NT2/D1 (cell line): Measurements from ENCODE around the gene RBMS1.

Experiments
- DNase-seq: peaks from one replicate; pipeline ENCODE4 v3.0.0-alpha.2; 2011; ENCODE audit warnings: low read depth, low spot score
- H3K27me3 ChIP-seq: 2 replicates; pipeline ENCODE4 v1.6.0; 2011; ENCODE audit warnings: mild to moderate bottlenecking; ENCODE audit not compliant: insufficient read length, insufficient read depth
- H3K36me3 ChIP-seq: 2 replicates; pipeline ENCODE4 v1.6.1; 2011; ENCODE audit warnings: mild to moderate bottlenecking, low read length, mixed read lengths; ENCODE audit not compliant: insufficient read depth, insufficient read length
- H3K4me1 ChIP-seq: 2 replicates; pipeline ENCODE4 v1.5.1; 2011; ENCODE audit not compliant: insufficient read depth, insufficient read length
- H3K4me3 ChIP-seq: 2 replicates; pipeline ENCODE4 v1.5.1; 2011; ENCODE audit warnings: low read depth; ENCODE audit not compliant: insufficient read length
- H3K9ac ChIP-seq: 2 replicates; pipeline ENCODE4 v1.6.0; 2011; ENCODE audit warnings: low read depth; ENCODE audit not compliant: insufficient read length
- H3K9me3 ChIP-seq: 2 replicates; pipeline ENCODE4 v1.5.1; 2011; ENCODE audit warnings: mild to moderate bottlenecking, low read length; ENCODE audit not compliant: insufficient read depth
- SUZ12 ChIP-seq: IDR thresholded peaks from 2 replicates; pipeline ENCODE4 v1.6.1; 2011; ENCODE audit not compliant: insufficient read length, insufficient read depth; ENCODE audit errors: extremely low read depth
- YY1 ChIP-seq: IDR thresholded peaks from 2 replicates; pipeline ENCODE4 v1.6.1; 2011; ENCODE audit not compliant: insufficient read length, insufficient read depth
- ZNF274 ChIP-seq: IDR thresholded peaks from 2 replicates; pipeline ENCODE4 v1.6.1; 2011; ENCODE audit warnings: mild to moderate bottlenecking, low read depth, low read length

The RBMS1 gene

GRCh38 chr2:160229591-160229990, 264.0 kb downstream of the RBMS1 start:
- TF ChIP-seq SUZ12 = no peak
- TF ChIP-seq YY1 = no peak
- no peak for TF ChIP-seq ZNF274
- DNase-seq = no peak
- no peaks in the 10 kb centered on the region for H3K4me1 ChIP-seq

GRCh38 chr2:160228141-160228917, 265.3 kb downstream of the RBMS1 start:
- DNase-seq = no peak
- no peaks in the 10 kb centered on the region for H3K9me3 ChIP-seq
- H3K36me3 ChIP-seq = no peaks in the 10 kb centered on the region
- H3K4me1 ChIP-seq = no peaks in the 10 kb centered on the region
- no peak for TF ChIP-seq ZNF274
- TF ChIP-seq YY1 = no peak
- TF ChIP-seq SUZ12 = no peak
- no peak overlapping the region for H3K9ac ChIP-seq
- H3K27me3 ChIP-seq = no peaks in the 10 kb centered on the region
- no peak overlapping the region for H3K4me3 ChIP-seq

More at GRCh38 chr2:160229591-160229990, 264.0 kb downstream of the RBMS1 start:
- Histone ChIP-seq H3K9me3 (no peaks in the 10 kb centered on the region), H3K4me3 (no peak overlapping the region), H3K36me3 (no peaks in the 10 kb centered on the region), H3K27me3 (no peaks in the 10 kb centered on the region), H3K9ac (no peak overlapping the region)

- Histone ChIP-seq H3K4me3 (no peak overlapping the region), H3K9ac (no peak overlapping the region), H3K27me3 (no peaks in the 10 kb centered on the region), H3K36me3 (no peaks in the 10 kb centered on the region), H3K9me3 (no peaks in the 10 kb centered on the region), H3K4me1 (no peaks in the 10 kb centered on the region)
- TF ChIP-seq ZNF274 (no peak), SUZ12 (no peak), YY1 (no peak)
- DNase-seq = no peak
Measured at GRCh38 chr2:160227293-160227915, 266.2 kb downstream of the RBMS1 start.

- no peak overlapping the region for H3K4me3 ChIP-seq
- no peaks in the 10 kb centered on the region for H3K36me3 ChIP-seq
- H3K4me1 ChIP-seq = peaks cover 3% of the 10 kb centered on the region
- H3K9ac ChIP-seq = no peak overlapping the region
- H3K27me3 ChIP-seq = no peaks in the 10 kb centered on the region
- no peaks in the 10 kb centered on the region for H3K9me3 ChIP-seq
- TF ChIP-seq ZNF274 (no peak), YY1 (no peak), SUZ12 (no peak)
- no peak for DNase-seq
Measured at GRCh38 chr2:160226367-160226766, 267.2 kb downstream of the RBMS1 start.

GRCh38 chr2:160225722-160226121, 267.9 kb downstream of the RBMS1 start:
- Histone ChIP-seq H3K9ac (no peak overlapping the region), H3K4me3 (no peak overlapping the region), H3K9me3 (no peaks in the 10 kb centered on the region), H3K4me1 (peaks cover 3% of the 10 kb centered on the region), H3K27me3 (no peaks in the 10 kb centered on the region), H3K36me3 (no peaks in the 10 kb centered on the region)
- TF ChIP-seq SUZ12 = no peak
- no peak for TF ChIP-seq YY1
- no peak for TF ChIP-seq ZNF274
- DNase-seq = no peak

- no peaks in the 10 kb centered on the region for H3K36me3 ChIP-seq
- peaks cover 4% of the 10 kb centered on the region for H3K4me1 ChIP-seq
- H3K9ac ChIP-seq = no peak overlapping the region
- no peak overlapping the region for H3K4me3 ChIP-seq
- TF ChIP-seq SUZ12 = no peak
- no peak for TF ChIP-seq ZNF274
- H3K27me3 ChIP-seq = no peaks in the 10 kb centered on the region
- no peaks in the 10 kb centered on the region for H3K9me3 ChIP-seq
- no peak for DNase-seq
Measured at GRCh38 chr2:160224507-160224906, 269.1 kb downstream of the RBMS1 start.

- Histone ChIP-seq H3K4me3 (no peak overlapping the region), H3K36me3 (no peaks in the 10 kb centered on the region), H3K4me1 (peaks cover 4% of the 10 kb centered on the region), H3K9me3 (no peaks in the 10 kb centered on the region), H3K27me3 (no peaks in the 10 kb centered on the region), H3K9ac (no peak overlapping the region)
- no peak for TF ChIP-seq SUZ12
- DNase-seq = no peak
Measured at GRCh38 chr2:160224060-160224459, 269.5 kb downstream of the RBMS1 start.
